ENCODE results near the gene HOXA13.

HOXA13 gene

DNA sequence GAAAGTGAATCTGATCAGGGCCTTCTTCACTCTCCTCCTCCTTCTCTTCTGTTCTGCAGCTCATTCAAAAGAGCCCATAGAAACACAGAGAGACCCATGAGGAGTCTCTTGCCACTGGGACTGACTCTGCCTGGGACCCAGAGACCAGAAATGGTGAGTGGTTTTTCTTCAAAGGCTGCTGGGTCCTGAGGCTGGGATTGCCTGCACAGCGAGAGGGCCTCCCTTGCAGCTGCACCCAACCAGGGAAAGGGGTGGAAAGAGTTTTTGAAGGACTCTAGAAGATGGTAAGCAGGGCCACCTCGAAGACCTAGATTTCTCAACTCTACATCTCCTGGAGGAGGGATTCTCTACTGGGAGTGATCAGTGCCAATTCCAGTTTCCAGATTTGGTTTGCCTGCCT is 15.5 kb upstream of the HOXA13 start:
- peaks cover 0 to 12% (median 4%) of the 10 kb centered on the region in 4 donors for H3K4me1 ChIP-seq
- H3K9me3 ChIP-seq = peaks cover 0 to 1% (median 0%) of the 10 kb centered on the region in 3 donors
- intact Hi-C loops (cut with DNase I; ENCODE audit: low total_unique reads) = no loop called here
- DNase-seq = no peak
- H3K36me3 ChIP-seq = no peaks in the 10 kb centered on the region
- H3K27me3 ChIP-seq = peaks cover 4 to 68% of the 10 kb centered on the region in 2 donors
- TF ChIP-seq, protein P1, sequence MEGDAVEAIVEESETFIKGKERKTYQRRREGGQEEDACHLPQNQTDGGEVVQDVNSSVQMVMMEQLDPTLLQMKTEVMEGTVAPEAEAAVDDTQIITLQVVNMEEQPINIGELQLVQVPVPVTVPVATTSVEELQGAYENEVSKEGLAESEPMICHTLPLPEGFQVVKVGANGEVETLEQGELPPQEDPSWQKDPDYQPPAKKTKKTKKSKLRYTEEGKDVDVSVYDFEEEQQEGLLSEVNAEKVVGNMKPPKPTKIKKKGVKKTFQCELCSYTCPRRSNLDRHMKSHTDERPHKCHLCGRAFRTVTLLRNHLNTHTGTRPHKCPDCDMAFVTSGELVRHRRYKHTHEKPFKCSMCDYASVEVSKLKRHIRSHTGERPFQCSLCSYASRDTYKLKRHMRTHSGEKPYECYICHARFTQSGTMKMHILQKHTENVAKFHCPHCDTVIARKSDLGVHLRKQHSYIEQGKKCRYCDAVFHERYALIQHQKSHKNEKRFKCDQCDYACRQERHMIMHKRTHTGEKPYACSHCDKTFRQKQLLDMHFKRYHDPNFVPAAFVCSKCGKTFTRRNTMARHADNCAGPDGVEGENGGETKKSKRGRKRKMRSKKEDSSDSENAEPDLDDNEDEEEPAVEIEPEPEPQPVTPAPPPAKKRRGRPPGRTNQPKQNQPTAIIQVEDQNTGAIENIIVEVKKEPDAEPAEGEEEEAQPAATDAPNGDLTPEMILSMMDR (IDR thresholded peaks at IDR 0.05) = no peak
- no peak overlapping the region for H3K4me3 ChIP-seq
- H3K27ac ChIP-seq = no peak overlapping the region

DNA sequence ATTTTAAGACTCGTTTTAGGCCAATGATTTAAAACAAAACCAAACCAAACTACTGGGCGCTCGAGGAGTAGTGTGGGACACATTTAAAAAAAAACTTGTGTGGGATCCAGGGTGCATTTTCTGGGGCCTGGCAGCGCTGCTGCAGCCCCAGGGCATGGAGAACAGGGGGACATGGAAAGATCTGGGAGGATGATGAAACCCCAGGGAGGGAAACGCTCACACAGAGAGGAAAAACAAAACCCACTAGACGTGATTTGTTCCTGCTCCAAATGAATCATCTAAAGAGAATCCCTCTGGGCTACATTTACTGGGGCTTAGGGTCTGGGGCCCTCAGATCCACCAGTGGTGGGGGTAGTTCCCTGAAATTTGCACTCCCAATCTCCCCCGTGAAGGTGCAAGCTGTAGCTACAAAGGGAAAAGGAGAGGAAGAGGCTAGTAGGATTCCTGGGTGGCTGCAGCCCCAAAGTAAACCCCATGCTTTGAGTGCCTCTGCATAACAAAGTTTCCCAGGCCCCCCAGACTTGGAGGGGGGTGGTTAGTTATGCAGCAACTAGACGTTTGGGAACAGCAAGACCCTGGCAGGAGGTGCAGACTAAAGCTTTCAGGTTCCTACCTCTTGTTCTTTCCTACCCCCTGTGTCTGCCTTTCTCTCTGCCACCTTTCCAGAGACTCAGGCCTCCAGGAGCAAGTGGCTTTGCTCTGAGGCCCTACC is 14.5 kb upstream of the HOXA13 start:
- Histone ChIP-seq H3K36me3 (no peaks in the 10 kb centered on the region), H3K4me1 (peaks cover 0 to 13% (median 5%) of the 10 kb centered on the region in 4 donors), H3K27ac (no peak overlapping the region), H3K9me3 (no peaks in the 10 kb centered on the region), H3K27me3 (peaks cover 4 to 67% of the 10 kb centered on the region in 2 donors), H3K4me3 (no peak overlapping the region)
- DNase-seq = no peak
- TF ChIP-seq, protein P1 (IDR thresholded peaks at IDR 0.05) = no peak
- intact Hi-C loops (cut with DNase I; ENCODE audit: low total_unique reads) = no loop called here

- Histone ChIP-seq H3K27ac (no peak overlapping the region), H3K4me1 (peaks cover 0 to 13% (median 5%) of the 10 kb centered on the region in 4 donors), H3K36me3 (no peaks in the 10 kb centered on the region), H3K27me3 (peaks cover 4 to 66% of the 10 kb centered on the region in 2 donors), H3K9me3 (no peaks in the 10 kb centered on the region), H3K4me3 (no peak overlapping the region)
- intact Hi-C loops (cut with DNase I; ENCODE audit: low total_unique reads) = no loop called here
- DNase-seq = no peak
- TF ChIP-seq, protein P1 (IDR thresholded peaks at IDR 0.05) = no peak
Observed at GRCh38 chr7:27213433-27214238, 13.7 kb upstream of the HOXA13 start.

DNA sequence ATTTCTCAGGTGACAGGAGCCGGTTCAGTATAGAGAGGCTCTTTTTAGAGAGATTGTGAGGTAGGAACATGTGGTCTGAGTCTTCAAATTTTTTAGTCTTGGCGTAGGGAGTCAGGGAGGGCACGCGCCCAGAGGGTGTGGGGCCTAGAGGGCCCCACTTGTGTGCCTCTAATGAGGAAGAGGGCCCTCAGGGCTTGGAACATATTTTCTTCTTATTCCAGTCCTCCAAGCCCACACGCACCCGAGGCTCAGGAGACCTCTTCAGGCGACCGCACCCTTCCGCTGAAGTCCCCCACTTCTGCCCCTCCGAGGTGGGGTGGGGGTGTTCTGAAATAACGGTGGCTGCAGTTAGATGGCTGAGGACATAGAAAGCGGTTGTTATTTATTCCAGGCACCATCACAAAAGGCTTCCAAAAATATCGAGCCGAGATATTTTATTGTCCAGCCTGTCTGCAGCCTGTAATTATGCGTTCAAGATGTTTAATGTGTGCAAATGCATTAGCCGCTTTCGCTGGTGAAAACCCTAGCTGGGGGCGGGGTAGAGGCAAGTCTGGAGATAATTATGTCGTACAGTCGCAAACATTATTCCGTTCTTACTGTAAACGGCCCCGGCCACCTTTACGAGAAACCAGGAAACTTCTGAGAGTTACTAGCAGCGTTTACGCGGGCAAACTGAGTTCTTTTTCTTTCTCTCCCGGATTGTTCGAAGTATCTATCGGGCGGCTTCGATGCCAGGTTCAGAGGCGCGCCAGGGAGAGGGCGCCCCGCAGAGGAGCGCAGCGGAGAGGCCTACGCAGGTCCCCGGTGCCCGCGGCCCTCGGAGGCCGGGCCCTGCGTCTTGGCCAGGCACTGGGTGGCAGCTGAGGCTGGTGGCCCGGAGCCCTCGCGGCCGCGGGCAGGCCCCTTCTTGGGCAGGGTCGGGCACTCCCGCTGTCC is 12.9 kb upstream of the HOXA13 start:
- H3K4me3 ChIP-seq = no peak overlapping the region
- H3K4me1 ChIP-seq = peaks cover 0 to 13% (median 5%) of the 10 kb centered on the region in 4 donors
- DNase-seq = peak in 1 of 2 donors; percentile 47
- TF ChIP-seq, protein P1 (IDR thresholded peaks at IDR 0.05) = no peak
- no peak overlapping the region for H3K27ac ChIP-seq
- H3K36me3 ChIP-seq = no peaks in the 10 kb centered on the region
- no peaks in the 10 kb centered on the region for H3K9me3 ChIP-seq
- intact Hi-C loops (cut with DNase I; ENCODE audit: low total_unique reads) = no loop called here
- H3K27me3 ChIP-seq = peaks cover 4 to 73% of the 10 kb centered on the region in 2 donors

- Histone ChIP-seq H3K27me3 (peaks cover 4 to 80% of the 10 kb centered on the region in 2 donors), H3K9me3 (no peaks in the 10 kb centered on the region), H3K4me1 (peaks cover 0 to 13% (median 5%) of the 10 kb centered on the region in 4 donors), H3K4me3 (no peak overlapping the region), H3K36me3 (no peaks in the 10 kb centered on the region), H3K27ac (no peak overlapping the region)
- intact Hi-C loops (cut with DNase I; ENCODE audit: low total_unique reads) = no loop called here
- DNase-seq = no peak
- TF ChIP-seq, protein P1 (IDR thresholded peaks at IDR 0.05) = no peak
Observed at GRCh38 chr7:27211764-27212204, 11.9 kb upstream of the HOXA13 start.
